GM12878 (cell line): ENCODE measurements around the gene ELANE. TPM values are rescaled to one million over a fixed set of nuclear protein-coding genes. Genes with fewer than 3 reads are reported as not detected.

Source experiments
- ATAC-seq: fragments of 200-7000 bp; cut with Tn5 transposase; 3 replicates; pipeline ENCODE4 v1.9.1; 2020; ENCODE audit warnings: mild to moderate bottlenecking, moderate library complexity
- BruUV-seq: library from RNA; stranded (reverse); fragments of 400-500 nt; replicated peaks from 2 replicates; lab custom pipeline; 2021; lab: Mats Ljungman, UMichigan
- CTCF ChIA-PET: fragments of 300-600 bp; sonication (Branson Sonifier 250); formaldehyde crosslinking; extraction: SDS; loops from one replicate; lab custom pipeline; 2021; ENCODE audit warnings: inconsistent platforms; lab: Yijun Ruan, JAX
- POLR2A ChIA-PET: fragments of 350-600 bp; formaldehyde crosslinking; extraction: SDS; loops from one replicate; lab custom pipeline; 2021; ENCODE audit warnings: inconsistent platforms; lab: Charles Lee
- RAD21 ChIA-PET: fragments of 300-600 bp; sonication (Branson Sonifier 250); formaldehyde crosslinking; loops from one replicate; lab custom pipeline; 2023; ENCODE audit warnings: antibody characterized with exemption; ENCODE audit not compliant: unreplicated experiment; lab: Charles Lee
- SMC1A ChIA-PET: fragments of 300-600 bp; sonication (Branson Sonifier 250); formaldehyde crosslinking; loops from one replicate; lab custom pipeline; 2023; ENCODE audit not compliant: unreplicated experiment, uncharacterized antibody; lab: Charles Lee
- DNase-seq: peaks from one replicate; pipeline ENCODE4 v3.0.0-alpha.2; 2011; ENCODE audit warnings: low read depth, low spot score
- FAIRE-seq: peaks from 3 replicates; lab custom pipeline; 2011; peaks lifted over from hg19 to GRCh38; lab: Jason Lieb, UNC
- H2AFZ ChIP-seq: 2 replicates; pipeline ENCODE4 v1.6.0; 2011; ENCODE audit warnings: low read depth, low read length, control low read depth; ENCODE audit not compliant: control insufficient read depth
- H3K27ac ChIP-seq: 2 replicates; pipeline ENCODE4 v1.5.1; 2011; ENCODE audit warnings: control low read depth; ENCODE audit not compliant: control insufficient read depth, insufficient read depth
- H3K27me3 ChIP-seq, 2 experiments: replicated peaks in 1 of 2; 2 replicates each; pipeline versions ENCODE4 v1.6.0 to v1.6.1; 2011; ENCODE audit warnings: low read length in 1 of 2; ENCODE audit not compliant: control insufficient read depth in 2 of 2, insufficient read depth in 2 of 2
- H3K36me3 ChIP-seq, 2 experiments: 2 replicates each; pipeline ENCODE4 v1.5.1; 2011; ENCODE audit warnings: low read length in 1 of 2; ENCODE audit not compliant: control insufficient read depth in 2 of 2, insufficient read depth in 2 of 2
- H3K4me1 ChIP-seq: 2 replicates; pipeline ENCODE4 v1.6.1; 2011; ENCODE audit warnings: mild to moderate bottlenecking, low read length, moderate library complexity, mixed read lengths; ENCODE audit not compliant: control insufficient read depth, insufficient read depth
- H3K4me2 ChIP-seq: 2 replicates; pipeline ENCODE4 v1.6.0; 2011; ENCODE audit warnings: control low read depth; ENCODE audit not compliant: control insufficient read depth, insufficient read depth
- H3K4me3 ChIP-seq: fragments of 200-600 bp; sonication (generic); 2 replicates; pipeline ENCODE4 v1.5.1; 2016
- H3K79me2 ChIP-seq: 2 replicates; pipeline ENCODE4 v1.6.0; 2011; ENCODE audit warnings: low read length; ENCODE audit not compliant: control insufficient read depth, insufficient read depth
- H3K9ac ChIP-seq: 2 replicates; pipeline ENCODE4 v1.8.0; 2011; ENCODE audit warnings: low read length, control low read depth, mixed read lengths; ENCODE audit not compliant: control insufficient read depth, insufficient read depth
- H3K9me3 ChIP-seq: replicated peaks from 3 replicates; pipeline ENCODE4 v1.5.1; 2011; ENCODE audit warnings: mild to moderate bottlenecking, low read length; ENCODE audit not compliant: control insufficient read depth, insufficient read depth
- H4K20me1 ChIP-seq: 2 replicates; pipeline ENCODE4 v1.6.0; 2011; ENCODE audit not compliant: control insufficient read depth, insufficient read depth
- BHLHE40 ChIP-seq, 2 experiments: fragments of 450-650 bp in 1 of 2; IDR thresholded peaks; 2 replicates each; pipeline ENCODE4 v1.6.1; 2011 to 2017; ENCODE audit warnings: low read depth in 2 of 2, borderline replicate concordance in 1 of 2, improper control_type of control experiment in 1 of 2, low read length in 1 of 2, mild to moderate bottlenecking in 1 of 2
- PML ChIP-seq: IDR thresholded peaks from 2 replicates; pipeline ENCODE4 v1.6.1; 2012; ENCODE audit warnings: low read length, inconsistent platforms
- SIX5 ChIP-seq: IDR thresholded peaks from 2 replicates; pipeline ENCODE4 v1.6.1; 2011; ENCODE audit warnings: mild to moderate bottlenecking, low read depth, low read length, moderate library complexity; ENCODE audit not compliant: severe bottlenecking
- SREBF1 ChIP-seq: IDR thresholded peaks from 2 replicates; pipeline ENCODE4 v1.6.1; 2012; ENCODE audit warnings: mild to moderate bottlenecking, low read length
- SRF ChIP-seq, 2 experiments: IDR thresholded peaks; 2 replicates each; pipeline ENCODE4 v1.6.1; 2011; ENCODE audit warnings: low read depth in 2 of 2, low read length in 2 of 2, mild to moderate bottlenecking in 1 of 2, moderate library complexity in 1 of 2
- ZZZ3 ChIP-seq: IDR thresholded peaks from 2 replicates; pipeline ENCODE4 v1.6.1; 2011; ENCODE audit warnings: low read depth; ENCODE audit not compliant: control insufficient read depth, insufficient read length
- WGBS: methylation state at CpG from one replicate; pipeline ENCODE4 v1.1.6; 2016; ENCODE audit warnings: low lambda C conversion rate; ENCODE audit not compliant: insufficient replicate concordance, insufficient coverage; ENCODE audit errors: missing lambda C conversion rate; 5-methylcytosine and 5-hydroxymethylcytosine counted together
- in situ Hi-C: fragments of 300-500 bp; cut with MboI; formaldehyde crosslinking; loops from 9 replicates; pipeline ENCODE4 v1.14.3; 2018; ENCODE audit warnings: mixed read lengths
- intact Hi-C: fragments of 100-400 bp; cut with micrococcal nuclease; formaldehyde crosslinking; loops from one replicate; pipeline ENCODE4 v1.14.2; 2022; ENCODE audit not compliant: unreplicated experiment
- polyA plus RNA-seq, 11 experiments: library from polyadenylated mRNA; depleted of rRNA in 4 of 11; unstranded in 6 of 11; stranded (reverse) in 5 of 11; fragments of >200 nt; fragmentation: Nextera tagmentation in 4 of 11; fragmentation: Illumina TruSeq in 1 of 11; extraction: Ambion mirVana in 4 of 11; extraction: Trizol in 1 of 11; gene quantifications; 1 replicate in 1 of 11; 2 replicates in 10 of 11; pipeline versions ENCODE4 v1.2.1 to v1.2.3, GENCODE V29; 2011 to 2016; ENCODE audit warnings: inconsistent platforms in 2 of 11, missing spikeins in 2 of 11, low read depth in 1 of 11
- total RNA-seq, 4 experiments: library from RNA; depleted of rRNA in 3 of 4; stranded (reverse); fragments of >200 nt in 3 of 4; fragmentation: Illumina TruSeq in 1 of 4; extraction: Trizol in 1 of 4; gene quantifications; 2 replicates each; pipeline versions ENCODE4 v1.2.1 to v1.2.3, GENCODE V29; 2013 to 2021
- TF ChIP-seq, protein P1 (sequence below): fragments of 150-350 bp; IDR thresholded peaks from 2 replicates; pipeline ENCODE4 v1.6.1; 2014; ENCODE audit warnings: mild to moderate bottlenecking, low read depth, low read length

The ELANE gene
- total and polyA plus RNA-seq, 10 of the 15 experiments (the other 5 are each of a cell fraction or from before 2014, with no cell fraction given): not detected

DNA sequence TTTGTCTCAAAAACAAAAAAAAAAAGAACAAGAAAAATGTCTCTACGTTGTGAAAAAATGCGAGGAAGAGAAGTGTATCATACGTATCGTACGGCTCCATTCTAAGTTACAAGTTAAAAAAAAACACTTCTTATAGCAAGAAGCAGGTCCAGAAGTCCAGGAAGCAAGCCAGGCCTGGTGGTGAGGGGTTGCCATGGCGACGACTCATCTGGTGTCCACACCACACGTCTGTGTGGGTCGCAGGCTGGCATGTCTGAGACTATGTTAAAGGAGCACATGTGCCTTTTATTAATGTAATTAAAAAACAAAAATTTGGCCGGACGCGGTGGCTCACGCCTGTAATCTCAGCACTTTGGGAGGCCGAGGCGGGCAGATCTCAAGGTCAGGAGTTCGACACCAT is 35.0 kb downstream of the ELANE start:
- DNase-seq (no peak), ATAC-seq (no peak)
- H3K36me3 ChIP-seq: peaks cover 0 to 3% of the 10 kb centered on the region in 2 experiments; a peak in 3 of 4 replicates
- H3K9me3 ChIP-seq: no peaks in the 10 kb centered on the region
- H4K20me1 ChIP-seq: no peaks in the 10 kb centered on the region
- RAD21 ChIA-PET: no interaction called here
- no peak overlapping the region for H3K27ac ChIP-seq
- TF ChIP-seq SREBF1 (no peak), SIX5 (no peak), BHLHE40 (IDR thresholded peaks at IDR 0.05; ENCODE audit: borderline replicate concordance in 1 of 2, low read depth in 2 of 2, low read length in 1 of 2) (no peak), ZZZ3 (no peak), SRF (IDR thresholded peaks at IDR 0.05; ENCODE audit: low read depth in 2 of 2, low read length in 2 of 2) (no peak)
- TF ChIP-seq, protein P1, sequence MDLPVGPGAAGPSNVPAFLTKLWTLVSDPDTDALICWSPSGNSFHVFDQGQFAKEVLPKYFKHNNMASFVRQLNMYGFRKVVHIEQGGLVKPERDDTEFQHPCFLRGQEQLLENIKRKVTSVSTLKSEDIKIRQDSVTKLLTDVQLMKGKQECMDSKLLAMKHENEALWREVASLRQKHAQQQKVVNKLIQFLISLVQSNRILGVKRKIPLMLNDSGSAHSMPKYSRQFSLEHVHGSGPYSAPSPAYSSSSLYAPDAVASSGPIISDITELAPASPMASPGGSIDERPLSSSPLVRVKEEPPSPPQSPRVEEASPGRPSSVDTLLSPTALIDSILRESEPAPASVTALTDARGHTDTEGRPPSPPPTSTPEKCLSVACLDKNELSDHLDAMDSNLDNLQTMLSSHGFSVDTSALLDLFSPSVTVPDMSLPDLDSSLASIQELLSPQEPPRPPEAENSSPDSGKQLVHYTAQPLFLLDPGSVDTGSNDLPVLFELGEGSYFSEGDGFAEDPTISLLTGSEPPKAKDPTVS: no peak
- TF ChIP-seq, all 136 proteins: peak for 0
- BruUV-seq: no TSS peak
- H3K27me3 ChIP-seq: no peaks in the 10 kb centered on the region
- CTCF ChIA-PET: no interaction called here
- peaks cover 2% of the 10 kb centered on the region for H3K79me2 ChIP-seq
- intact Hi-C loops (no loop called here), in situ Hi-C loops (no loop called here)
- SMC1A ChIA-PET: no interaction called here
- H3K9ac ChIP-seq: no peak overlapping the region
- H3K4me2 ChIP-seq: no peak overlapping the region
- no peak overlapping the region for H2AFZ ChIP-seq
- no peak overlapping the region for H3K4me3 ChIP-seq
- 94% methylated on average over 15 of the region's 16 CpGs for WGBS
- FAIRE-seq: no peak
- POLR2A ChIA-PET: no interaction called here
- no peaks in the 10 kb centered on the region for H3K4me1 ChIP-seq

DNA sequence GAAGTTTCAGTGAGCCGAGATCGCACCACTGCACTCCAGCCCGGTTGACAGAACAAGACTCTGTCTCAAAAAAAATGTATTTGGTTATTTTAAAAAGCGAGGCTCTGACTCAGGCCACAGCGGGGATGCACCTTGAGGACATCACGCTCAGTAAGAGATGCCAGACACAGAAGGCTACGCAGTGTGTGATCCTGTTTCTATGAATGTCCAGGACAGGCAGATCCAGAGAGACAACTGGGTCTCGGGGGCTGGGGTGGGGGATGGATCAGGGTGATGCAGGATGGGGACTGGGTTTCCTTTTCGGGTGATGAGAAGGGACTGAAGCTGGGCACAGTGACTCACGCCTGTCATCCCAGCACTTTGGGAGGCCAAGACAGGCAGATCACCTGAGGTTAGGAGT is 35.5 kb downstream of the ELANE start:
- SMC1A ChIA-PET: no interaction called here
- Histone ChIP-seq H3K27ac (no peak overlapping the region), H3K4me3 (no peak overlapping the region), H3K36me3 (peaks cover 0 to 3% of the 10 kb centered on the region in 2 experiments; a peak in 3 of 4 replicates), H3K4me2 (no peak overlapping the region), H2AFZ (no peak overlapping the region), H3K9me3 (no peaks in the 10 kb centered on the region), H3K27me3 (no peaks in the 10 kb centered on the region), H4K20me1 (no peaks in the 10 kb centered on the region), H3K4me1 (no peaks in the 10 kb centered on the region), H3K9ac (no peak overlapping the region), H3K79me2 (peaks cover 7% of the 10 kb centered on the region)
- ATAC-seq (no peak), FAIRE-seq (no peak), DNase-seq (no peak)
- RAD21 ChIA-PET: no interaction called here
- intact Hi-C loops: no loop called here
- no TSS peak for BruUV-seq
- POLR2A ChIA-PET: no interaction called here
- 97% methylated on average over 9 of the region's 10 CpGs for WGBS
- in situ Hi-C loops: no loop called here
- CTCF ChIA-PET: no interaction called here
- no peak for TF ChIP-seq PML
